GM04504 (cell line): Measurements from ENCODE around the gene YIPF1.
"Not testable (repeated sequence)": the region's sequence is repeated elsewhere in the genome, so short reads cannot be mapped to it uniquely, and the experiment has no call there.

Experiments used
- DNase-seq: peaks from one replicate; pipeline ENCODE4 v3.0.0-alpha.2; 2012; ENCODE audit warnings: low read depth

YIPF1 gene

GRCh38 chr1:53837924-53838653, 51.5 kb downstream of the YIPF1 start, which contains the start of gene NDC1:
Gene NDC1, minus strand, starts transcription at chr1:53838296. Its CDS starts 35 bp downstream, at chr1:53838261.
- peak; percentile 89 for DNase-seq

- DNase-seq = no peak
Observed at GRCh38 chr1:53837646-53837923, 52.0 kb downstream of the YIPF1 start.

- DNase-seq = no peak
Observed at GRCh38 chr1:53835491-53835890, 54.1 kb downstream of the YIPF1 start.

GRCh38 chr1:53834776-53835175, 54.8 kb downstream of the YIPF1 start:
- no peak for DNase-seq

GRCh38 chr1:53833393-53833792, 56.2 kb downstream of the YIPF1 start:
- no peak for DNase-seq

- DNase-seq = no peak
Observed at GRCh38 chr1:53826367-53826766, 63.2 kb downstream of the YIPF1 start.

- DNase-seq = no peak
Observed at GRCh38 chr1:53825306-53825705, 64.3 kb downstream of the YIPF1 start.

GRCh38 chr1:53822931-53823330, 66.7 kb downstream of the YIPF1 start:
- DNase-seq = no peak

GRCh38 chr1:53821380-53821779, 68.2 kb downstream of the YIPF1 start:
- DNase-seq = no peak

GRCh38 chr1:53819387-53819786, 70.2 kb downstream of the YIPF1 start:
- no peak for DNase-seq

- DNase-seq = not testable (repeated sequence)
Observed at GRCh38 chr1:53816584-53816983, 73.0 kb downstream of the YIPF1 start.

GRCh38 chr1:53815484-53815883, 74.1 kb downstream of the YIPF1 start:
- not testable (repeated sequence) for DNase-seq

GRCh38 chr1:53811414-53811851, 78.2 kb downstream of the YIPF1 start:
- DNase-seq = no peak

- DNase-seq = no peak
Observed at GRCh38 chr1:53810497-53810896, 79.1 kb downstream of the YIPF1 start.

- DNase-seq = no peak
Observed at GRCh38 chr1:53810007-53810406, 79.6 kb downstream of the YIPF1 start.

GRCh38 chr1:53807916-53808315, 81.7 kb downstream of the YIPF1 start:
- DNase-seq = peak; percentile 4

- DNase-seq = no peak
Observed at GRCh38 chr1:53804791-53805505, 84.6 kb downstream of the YIPF1 start.

GRCh38 chr1:53804181-53804580, 85.4 kb downstream of the YIPF1 start:
- DNase-seq = no peak
